Cardiac muscle cell (in vitro differentiated cells and primary cell): Measurements from ENCODE around the gene MRFAP1L1. TPM values are rescaled to one million over a fixed set of nuclear protein-coding genes. Genes with fewer than 3 reads are reported as not detected.

ENCODE experiments used
- DNase-seq, 2 donors: peaks; one replicate each; pipeline versions ENCODE4 v3.0.0 to v3.0.0-alpha.2; 2010 to 2017; ENCODE audit warnings: low read depth in 1 of 2, low spot score in 1 of 2
- H3K27ac ChIP-seq: fragments of 200-600 bp; sonication (generic); 2 replicates; pipeline ENCODE4 v1.5.1; 2016
- H3K27me3 ChIP-seq: fragments of 200-600 bp; sonication (generic); 2 replicates; pipeline ENCODE4 v1.6.0; 2016; ENCODE audit warnings: control low read depth
- H3K36me3 ChIP-seq: fragments of 200-600 bp; sonication (generic); 2 replicates; pipeline ENCODE4 v1.5.1; 2016; ENCODE audit warnings: control low read depth
- H3K4me1 ChIP-seq: fragments of 200-600 bp; sonication (generic); 2 replicates; pipeline ENCODE4 v1.8.1; 2017; ENCODE audit warnings: low read depth, mild to moderate bottlenecking, mixed run types
- H3K4me3 ChIP-seq: fragments of 200-600 bp; sonication (generic); 2 replicates; pipeline ENCODE4 v1.5.1; 2016; ENCODE audit warnings: mild to moderate bottlenecking
- H3K9me3 ChIP-seq: fragments of 200-600 bp; sonication (generic); 2 replicates; pipeline ENCODE4 v1.5.1; 2017; ENCODE audit warnings: low read depth, mild to moderate bottlenecking, control low read depth
- polyA plus RNA-seq: library from polyadenylated mRNA; unstranded; fragments of >200 nt; fragmentation: Nextera tagmentation; extraction: Ambion mirVana; gene quantifications from 2 replicates; pipeline ENCODE4 v1.2.1, GENCODE V29; 2016
- total RNA-seq: library from RNA; depleted of rRNA; stranded (reverse); fragments of >200 nt; gene quantifications from 2 replicates; pipeline ENCODE4 v1.2.3, GENCODE V29; 2016
- TF ChIP-seq, protein P1 (sequence below): IDR thresholded peaks from 2 replicates; pipeline ENCODE4 v1.5.1; 2012; ENCODE audit warnings: low read depth, mild to moderate bottlenecking, low read length

MRFAP1L1 gene
- total and polyA plus RNA-seq, 2 experiments from 2014 or later: 73.3 to 112 TPM

DNA sequence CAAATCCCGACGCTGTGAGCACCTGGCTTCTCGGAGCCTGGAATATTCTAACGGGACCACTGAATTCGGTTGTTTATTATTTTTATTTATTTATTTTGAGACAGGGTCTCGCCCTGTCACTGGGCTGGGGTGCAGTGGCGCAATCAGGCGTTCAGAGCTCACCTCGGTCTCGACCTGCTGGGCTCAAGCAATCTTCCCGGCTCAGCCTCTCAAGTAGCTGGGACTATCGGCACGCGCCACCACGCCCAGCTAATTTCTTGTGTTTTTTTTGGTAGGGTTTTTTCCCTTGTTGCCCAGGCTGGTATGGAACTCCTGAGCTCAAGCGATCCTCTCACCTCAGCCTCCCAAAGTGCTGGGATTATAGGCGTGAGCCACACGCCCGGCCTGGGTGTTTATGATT lies 37.5 kb downstream of the MRFAP1L1 start:
- no peaks in the 10 kb centered on the region for H3K9me3 ChIP-seq
- peaks cover 8% of the 10 kb centered on the region for H3K4me1 ChIP-seq
- DNase-seq: no peak
- H3K27ac ChIP-seq: no peak overlapping the region
- TF ChIP-seq, protein P1, sequence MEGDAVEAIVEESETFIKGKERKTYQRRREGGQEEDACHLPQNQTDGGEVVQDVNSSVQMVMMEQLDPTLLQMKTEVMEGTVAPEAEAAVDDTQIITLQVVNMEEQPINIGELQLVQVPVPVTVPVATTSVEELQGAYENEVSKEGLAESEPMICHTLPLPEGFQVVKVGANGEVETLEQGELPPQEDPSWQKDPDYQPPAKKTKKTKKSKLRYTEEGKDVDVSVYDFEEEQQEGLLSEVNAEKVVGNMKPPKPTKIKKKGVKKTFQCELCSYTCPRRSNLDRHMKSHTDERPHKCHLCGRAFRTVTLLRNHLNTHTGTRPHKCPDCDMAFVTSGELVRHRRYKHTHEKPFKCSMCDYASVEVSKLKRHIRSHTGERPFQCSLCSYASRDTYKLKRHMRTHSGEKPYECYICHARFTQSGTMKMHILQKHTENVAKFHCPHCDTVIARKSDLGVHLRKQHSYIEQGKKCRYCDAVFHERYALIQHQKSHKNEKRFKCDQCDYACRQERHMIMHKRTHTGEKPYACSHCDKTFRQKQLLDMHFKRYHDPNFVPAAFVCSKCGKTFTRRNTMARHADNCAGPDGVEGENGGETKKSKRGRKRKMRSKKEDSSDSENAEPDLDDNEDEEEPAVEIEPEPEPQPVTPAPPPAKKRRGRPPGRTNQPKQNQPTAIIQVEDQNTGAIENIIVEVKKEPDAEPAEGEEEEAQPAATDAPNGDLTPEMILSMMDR: no peak
- H3K36me3 ChIP-seq: no peaks in the 10 kb centered on the region
- H3K4me3 ChIP-seq: no peak overlapping the region
- no peaks in the 10 kb centered on the region for H3K27me3 ChIP-seq

DNA sequence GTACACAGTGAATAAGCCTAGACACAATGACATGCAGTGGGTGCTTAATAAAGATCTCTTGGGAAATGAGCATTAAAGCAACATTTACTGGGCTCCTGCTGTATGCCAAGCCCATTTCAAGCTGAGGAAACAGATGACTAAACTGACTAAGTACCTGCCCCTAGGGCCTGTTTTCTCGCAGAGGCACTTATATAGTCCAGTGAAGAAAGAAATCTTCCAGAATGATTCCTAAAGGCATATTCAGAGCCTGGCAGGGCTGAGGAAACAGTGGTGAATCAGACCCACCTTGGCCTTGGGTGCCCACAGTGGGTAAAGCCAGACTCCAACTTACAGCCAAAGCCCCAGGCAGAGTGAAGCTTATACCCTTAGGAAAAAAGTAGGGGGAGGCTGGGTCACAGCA lies 38.0 kb downstream of the MRFAP1L1 start:
- TF ChIP-seq, protein P1: no peak
- peaks cover 5% of the 10 kb centered on the region for H3K4me1 ChIP-seq
- DNase-seq: no peak
- H3K27me3 ChIP-seq: no peaks in the 10 kb centered on the region
- H3K4me3 ChIP-seq: no peak overlapping the region
- H3K36me3 ChIP-seq: no peaks in the 10 kb centered on the region
- H3K27ac ChIP-seq: no peak overlapping the region
- H3K9me3 ChIP-seq: no peaks in the 10 kb centered on the region

DNA sequence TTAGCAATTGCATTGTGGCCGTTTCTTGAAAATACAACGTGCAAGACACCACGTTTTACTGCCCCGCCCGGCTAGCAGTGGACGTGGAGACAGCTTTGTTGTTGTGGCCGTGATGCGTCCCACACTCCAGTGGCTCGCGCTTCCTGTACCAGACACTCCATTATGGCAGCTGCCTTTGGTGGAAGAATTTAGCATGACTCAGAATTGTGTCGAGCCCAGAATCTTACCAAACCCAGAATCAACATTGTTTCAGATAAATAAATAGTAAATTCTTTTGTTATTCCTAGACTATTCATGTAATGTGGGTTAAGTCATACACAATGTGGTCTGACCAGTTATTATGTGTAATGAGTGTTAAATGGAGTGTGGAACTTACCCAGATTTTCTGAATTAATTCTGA lies 41.3 kb downstream of the MRFAP1L1 start:
- DNase-seq: peak in 1 of 2 donors; percentile 16
- H3K9me3 ChIP-seq: no peaks in the 10 kb centered on the region
- TF ChIP-seq, protein P1: no peak
- H3K27ac ChIP-seq: no peak overlapping the region
- no peaks in the 10 kb centered on the region for H3K36me3 ChIP-seq
- no peaks in the 10 kb centered on the region for H3K4me1 ChIP-seq
- H3K27me3 ChIP-seq: no peaks in the 10 kb centered on the region
- H3K4me3 ChIP-seq: no peak overlapping the region

DNA sequence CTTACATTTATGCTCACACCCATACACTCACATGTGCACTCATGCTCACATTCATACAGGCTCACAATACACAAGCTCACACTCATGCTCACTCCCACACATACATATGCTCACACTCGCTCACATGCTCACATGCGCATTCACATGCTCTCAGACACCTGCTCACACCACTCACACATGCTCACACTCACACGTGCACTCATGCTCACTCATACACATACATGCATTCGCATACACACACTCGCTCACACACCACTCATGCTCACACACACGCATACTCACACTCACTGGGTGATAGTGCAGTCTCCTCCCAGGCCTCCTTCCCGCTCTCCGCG lies 44.4 kb downstream of the MRFAP1L1 start:
- H3K27ac ChIP-seq: no peak overlapping the region
- H3K36me3 ChIP-seq: no peaks in the 10 kb centered on the region
- H3K4me3 ChIP-seq: no peak overlapping the region
- TF ChIP-seq, protein P1: no peak
- no peaks in the 10 kb centered on the region for H3K27me3 ChIP-seq
- H3K4me1 ChIP-seq: no peaks in the 10 kb centered on the region
- H3K9me3 ChIP-seq: no peaks in the 10 kb centered on the region
- no peak for DNase-seq

DNA sequence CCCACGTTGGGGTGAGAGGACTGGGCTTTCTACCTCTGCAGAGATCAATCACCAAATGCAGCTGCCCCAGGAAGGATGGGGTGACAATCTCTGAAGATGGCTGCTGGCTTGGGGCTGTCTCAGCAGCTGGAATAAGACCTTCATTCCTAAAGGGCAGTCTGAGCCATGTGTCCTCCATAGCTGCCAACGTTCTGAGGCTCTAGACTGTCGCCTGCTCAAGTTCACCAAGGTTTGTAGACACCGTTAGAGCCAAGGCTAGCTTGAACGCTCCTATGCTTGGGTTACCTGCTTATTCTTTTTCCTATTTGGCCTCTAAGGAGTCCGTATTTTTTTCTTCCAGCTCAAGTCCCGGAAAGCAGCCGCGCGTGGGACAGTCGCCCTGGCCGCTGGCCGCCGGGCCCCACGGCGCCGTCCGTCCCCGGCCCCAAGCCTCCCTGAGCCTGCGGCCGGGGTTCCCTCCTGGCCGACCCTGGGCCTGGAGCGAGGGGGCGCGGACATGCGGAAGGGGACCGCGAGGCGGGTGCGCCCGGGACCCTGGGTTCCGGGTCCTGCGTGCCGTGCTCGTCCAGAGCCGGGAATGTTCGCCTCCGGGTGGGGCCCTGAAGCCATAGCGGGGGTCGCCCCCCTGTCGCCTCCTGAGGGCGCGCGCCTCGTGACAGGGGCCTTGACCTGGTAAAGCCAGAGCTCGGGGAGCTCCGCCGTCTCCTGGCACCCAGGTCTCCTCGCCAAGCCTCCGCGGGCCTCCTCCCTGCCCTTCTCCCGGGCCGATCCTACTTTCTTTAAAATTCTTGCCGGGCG lies 45.9 kb downstream of the MRFAP1L1 start:
- peaks cover 7% of the 10 kb centered on the region for H3K27me3 ChIP-seq
- no peak for DNase-seq
- no peaks in the 10 kb centered on the region for H3K4me1 ChIP-seq
- H3K27ac ChIP-seq: no peak overlapping the region
- H3K4me3 ChIP-seq: no peak overlapping the region
- no peaks in the 10 kb centered on the region for H3K36me3 ChIP-seq
- H3K9me3 ChIP-seq: no peaks in the 10 kb centered on the region
- TF ChIP-seq, protein P1: no peak
